Neural cell (in vitro differentiated cells): ENCODE data around the gene HOXA5. TPM values are rescaled to one million over a fixed set of nuclear protein-coding genes. Genes with fewer than 3 reads are reported as not detected.

Experiments
- H2AFZ ChIP-seq: fragments of 200-600, 300-800 bp; sonication (generic), shearing (Covaris generic); 2 replicates; pipeline ENCODE4 v1.6.0; 2014; ENCODE audit warnings: low read depth, mild to moderate bottlenecking, antibody characterized with exemption, low read length, moderate library complexity
- H3F3A ChIP-seq: fragments of 200-600 bp; shearing (Covaris generic); 2 replicates; pipeline ENCODE4 v1.6.1; 2016; ENCODE audit warnings: mild to moderate bottlenecking, moderate library complexity, mixed read lengths, antibody characterized with exemption, low read length; ENCODE audit not compliant: insufficient read depth, poor library complexity, severe bottlenecking
- H3K27ac ChIP-seq: fragments of 200-600, 300-800 bp; sonication (generic), shearing (Covaris generic); 2 replicates; pipeline ENCODE4 v1.5.1; 2014; ENCODE audit warnings: mild to moderate bottlenecking, low read length, moderate library complexity
- H3K27me3 ChIP-seq: fragments of 300-800, 200-600 bp; sonication (generic), shearing (Covaris generic); 2 replicates; pipeline ENCODE4 v1.6.0; 2014; ENCODE audit warnings: mild to moderate bottlenecking, low read depth, low read length, moderate library complexity; ENCODE audit not compliant: insufficient read depth
- H3K36me3 ChIP-seq: fragments of 300-800, 200-600 bp; sonication (generic), shearing (Covaris generic); 2 replicates; pipeline ENCODE4 v1.5.1; 2014; ENCODE audit warnings: mild to moderate bottlenecking, antibody characterized with exemption, low read length, moderate library complexity; ENCODE audit not compliant: insufficient read depth
- H3K4me2 ChIP-seq: fragments of 300-800, 200-600 bp; sonication (generic), shearing (Covaris generic); 2 replicates; pipeline ENCODE4 v1.6.0; 2014; ENCODE audit warnings: mild to moderate bottlenecking, low read length
- H3K4me3 ChIP-seq: fragments of 300-800, 200-600 bp; sonication (generic), shearing (Covaris generic); 2 replicates; pipeline ENCODE4 v1.5.1; 2014; ENCODE audit warnings: mild to moderate bottlenecking, low read length, moderate library complexity
- H3K79me2 ChIP-seq: fragments of 200-600 bp; shearing (Covaris generic); replicated peaks from 2 replicates; pipeline ENCODE4 v1.6.0; 2014; ENCODE audit warnings: mild to moderate bottlenecking, low read length, moderate library complexity; ENCODE audit not compliant: insufficient read depth
- H3K9ac ChIP-seq: fragments of 300-800, 200-600 bp; sonication (generic), shearing (Covaris generic); 2 replicates; pipeline ENCODE4 v1.6.1; 2016; ENCODE audit warnings: mild to moderate bottlenecking, low read length, mixed read lengths
- H3K9me2 ChIP-seq: fragments of 200-600 bp; shearing (Covaris generic); 2 replicates; pipeline ENCODE4 v1.6.1; 2016; ENCODE audit warnings: mild to moderate bottlenecking, low read length, mixed read lengths; ENCODE audit not compliant: insufficient read depth
- H3K9me3 ChIP-seq: fragments of 200-600, 300-800 bp; sonication (generic), shearing (Covaris generic); 2 replicates; pipeline ENCODE4 v1.6.1; 2016; ENCODE audit warnings: mild to moderate bottlenecking, mixed run types, low read length, moderate library complexity, mixed read lengths
- H4K20me1 ChIP-seq: fragments of 200-600 bp; shearing (Covaris generic); 2 replicates; pipeline ENCODE4 v1.6.1; 2016; ENCODE audit warnings: mild to moderate bottlenecking, mixed run types; ENCODE audit not compliant: insufficient read depth
- CTCF ChIP-seq: fragments of 450-650 bp; IDR thresholded peaks from 2 replicates; pipeline ENCODE4 v1.5.1; 2014; ENCODE audit warnings: antibody characterized with exemption, mild to moderate bottlenecking, moderate library complexity; ENCODE audit not compliant: poor library complexity, severe bottlenecking
- EP300 ChIP-seq: fragments of 450-650 bp; conservative IDR thresholded peaks from 2 replicates; pipeline ENCODE4 v1.6.1; 2014; ENCODE audit warnings: antibody characterized with exemption, mild to moderate bottlenecking, moderate library complexity; ENCODE audit not compliant: poor library complexity, severe bottlenecking
- EZH2 ChIP-seq: fragments of 200-600, 300-800 bp; shearing (Covaris generic), sonication (generic); IDR thresholded peaks from 2 replicates; pipeline ENCODE4 v1.6.1; 2014; ENCODE audit warnings: antibody characterized with exemption, low read length, borderline replicate concordance, mild to moderate bottlenecking; ENCODE audit not compliant: insufficient read depth, poor library complexity, severe bottlenecking
- MXI1 ChIP-seq: fragments of 450-650 bp; conservative IDR thresholded peaks from 2 replicates; pipeline ENCODE4 v1.6.1; 2014; ENCODE audit warnings: antibody characterized with exemption, mild to moderate bottlenecking; ENCODE audit not compliant: poor library complexity, severe bottlenecking
- POLR2AphosphoS5 ChIP-seq: IDR thresholded peaks from 2 replicates; pipeline ENCODE4 v1.6.1; 2012
- RAD21 ChIP-seq: fragments of 450-650 bp; conservative IDR thresholded peaks from 2 replicates; pipeline ENCODE4 v1.6.1; 2014; ENCODE audit warnings: antibody characterized with exemption, mild to moderate bottlenecking, moderate library complexity
- REST ChIP-seq: IDR thresholded peaks from 2 replicates; pipeline ENCODE4 v1.6.1; 2012; ENCODE audit warnings: borderline replicate concordance
- TAF1 ChIP-seq: IDR thresholded peaks from 2 replicates; pipeline ENCODE4 v1.6.1; 2012; ENCODE audit warnings: low read depth
- polyA plus RNA-seq: library from polyadenylated mRNA; depleted of rRNA; stranded (reverse); fragments of >200 nt; gene quantifications from 2 replicates; pipeline ENCODE4 v1.2.3, GENCODE V29; 2014

HOXA5 gene
- polyA plus RNA-seq, 1 donor from 2014 or later: not detected

GRCh38 chr7:27148031-27148755 is 4.7 kb upstream of the HOXA5 start:
- Histone ChIP-seq H3K36me3 (no peaks in the 10 kb centered on the region), H3K4me3 (no peak overlapping the region), H3F3A (no peaks in the 10 kb centered on the region), H3K9me3 (peaks cover 44% of the 10 kb centered on the region), H3K4me2 (no peak overlapping the region), H3K9ac (no peak overlapping the region), H3K79me2 (no peaks in the 10 kb centered on the region), H3K9me2 (no peaks in the 10 kb centered on the region), H3K27me3 (peaks cover 100% of the 10 kb centered on the region), H3K27ac (no peak overlapping the region), H2AFZ (no peak overlapping the region), H4K20me1 (no peaks in the 10 kb centered on the region)
- TF ChIP-seq TAF1 (no peak), CTCF (no peak), EP300 (no peak), REST (no peak), EZH2 (no peak), RAD21 (no peak), MXI1 (no peak), POLR2AphosphoS5 (no peak)

GRCh38 chr7:27147199-27148030 is 3.9 kb upstream of the HOXA5 start, which contains the start of gene HOXA6:
TSS of gene HOXA6 (minus strand) at chr7:27147774. CDS start at chr7:27147749, 25 bp downstream.
- Histone ChIP-seq H3K4me3 (no peak within 1 kb of the TSS), H3K27ac (no peak within 1 kb of the TSS), H3F3A (no peaks in the 10 kb centered on the region), H3K9me3 (peaks cover 44% of the 10 kb centered on the region), H3K79me2 (no peaks in the 10 kb centered on the region), H3K27me3 (peaks cover 100% of the 10 kb centered on the region), H2AFZ (no peak within 1 kb of the TSS), H3K9me2 (no peaks in the 10 kb centered on the region), H3K4me2 (no peak within 1 kb of the TSS), H3K9ac (no peak within 1 kb of the TSS), H3K36me3 (no peaks in the 10 kb centered on the region), H4K20me1 (no peaks in the 10 kb centered on the region)
- no peak for TF ChIP-seq EP300
- no peak for TF ChIP-seq MXI1
- no peak for TF ChIP-seq CTCF
- TF ChIP-seq EZH2: no peak
